HG03457 (cell line): ENCODE measurements around the gene AHI1.
"Not testable (repeated sequence)": the region's sequence is repeated elsewhere in the genome, so short reads cannot be mapped to it uniquely, and the experiment has no call there.

Experiments used
- ATAC-seq: cut with Tn5 transposase; IDR thresholded peaks from one replicate; pipeline ENCODE4 v1.9.1; 2021; ENCODE audit warnings: moderate number of reproducible peaks; ENCODE audit not compliant: unreplicated experiment

AHI1 gene

GRCh38 chr6:135397172-135397952 is 100.2 kb downstream of the AHI1 start:
- no peak for ATAC-seq

- no peak for ATAC-seq
Observed at GRCh38 chr6:135395136-135395535, 102.4 kb downstream of the AHI1 start.

- ATAC-seq: no peak
Observed at GRCh38 chr6:135393289-135393688, 104.3 kb downstream of the AHI1 start.

GRCh38 chr6:135390458-135390857 is 107.1 kb downstream of the AHI1 start:
- ATAC-seq: no peak

- no peak for ATAC-seq
Observed at GRCh38 chr6:135385299-135385698, 112.2 kb downstream of the AHI1 start.

- no peak for ATAC-seq
Observed at GRCh38 chr6:135383766-135384165, 113.8 kb downstream of the AHI1 start.

GRCh38 chr6:135383301-135383700 is 114.2 kb downstream of the AHI1 start:
- no peak for ATAC-seq

- ATAC-seq: peak; percentile 63
Observed at GRCh38 chr6:135382182-135382628, 115.3 kb downstream of the AHI1 start.

- ATAC-seq: no peak
Observed at GRCh38 chr6:135380793-135381192, 116.7 kb downstream of the AHI1 start.

- no peak for ATAC-seq
Observed at GRCh38 chr6:135379647-135380046, 117.9 kb downstream of the AHI1 start.

GRCh38 chr6:135372758-135373157 is 124.8 kb downstream of the AHI1 start:
- no peak for ATAC-seq

GRCh38 chr6:135363622-135364021 is 133.9 kb downstream of the AHI1 start:
- not testable (repeated sequence) for ATAC-seq

GRCh38 chr6:135362124-135362523 is 135.4 kb downstream of the AHI1 start:
- ATAC-seq: no peak

GRCh38 chr6:135360222-135360621 is 137.3 kb downstream of the AHI1 start:
- no peak for ATAC-seq

- no peak for ATAC-seq
Observed at GRCh38 chr6:135358985-135359384, 138.6 kb downstream of the AHI1 start.

GRCh38 chr6:135358251-135358821 is 139.2 kb downstream of the AHI1 start:
- ATAC-seq: no peak

GRCh38 chr6:135354407-135354806 is 143.1 kb downstream of the AHI1 start:
- no peak for ATAC-seq

- ATAC-seq: no peak
Observed at GRCh38 chr6:135353113-135353512, 144.4 kb downstream of the AHI1 start.

- ATAC-seq: no peak
Observed at GRCh38 chr6:135351635-135352034, 145.9 kb downstream of the AHI1 start.

- no peak for ATAC-seq
Observed at GRCh38 chr6:135347887-135348286, 149.7 kb downstream of the AHI1 start.

GRCh38 chr6:135346747-135347146 is 150.8 kb downstream of the AHI1 start:
- ATAC-seq: no peak

- ATAC-seq: no peak
Observed at GRCh38 chr6:135344526-135344925, 153.0 kb downstream of the AHI1 start.

- not testable (repeated sequence) for ATAC-seq
Observed at GRCh38 chr6:135339920-135340319, 157.6 kb downstream of the AHI1 start.
